OCI-LY1 (cell line): Measurements from ENCODE around the gene ST3GAL4.

Experiments
- H2AFZ ChIP-seq: fragments of 200-600 bp; sonication (generic), shearing (Covaris generic); 2 replicates; pipeline ENCODE4 v1.6.0; 2014; ENCODE audit warnings: antibody characterized with exemption, mild to moderate bottlenecking, low read length
- H3F3A ChIP-seq: fragments of 200-600 bp; sonication (generic), shearing (Covaris generic); 2 replicates; pipeline ENCODE4 v1.6.0; 2014; ENCODE audit warnings: mild to moderate bottlenecking, antibody characterized with exemption, low read length, moderate library complexity; ENCODE audit not compliant: insufficient read depth
- H3K27ac ChIP-seq: fragments of 200-600 bp; sonication (generic); 2 replicates; pipeline ENCODE4 v1.5.1; 2014; ENCODE audit warnings: low read length, mixed run types, mild to moderate bottlenecking, low read depth; ENCODE audit not compliant: poor library complexity, severe bottlenecking
- H3K27me3 ChIP-seq: fragments of 200-600 bp; sonication (generic); 2 replicates; pipeline ENCODE4 v1.6.0; 2014; ENCODE audit warnings: antibody characterized with exemption, mild to moderate bottlenecking, low read length, moderate library complexity; ENCODE audit not compliant: insufficient read depth
- H3K36me3 ChIP-seq: fragments of 200-600 bp; sonication (generic); 2 replicates; pipeline ENCODE4 v1.6.1; 2014; ENCODE audit warnings: mild to moderate bottlenecking, antibody characterized with exemption, low read length, moderate library complexity, mixed read lengths; ENCODE audit not compliant: insufficient read depth
- H3K4me1 ChIP-seq: fragments of 200-600 bp; sonication (generic); 2 replicates; pipeline ENCODE4 v1.5.1; 2014; ENCODE audit warnings: mild to moderate bottlenecking, low read length, moderate library complexity; ENCODE audit not compliant: insufficient read depth, severe bottlenecking
- H3K4me2 ChIP-seq: fragments of 200-600 bp; sonication (generic), shearing (Covaris generic); 2 replicates; pipeline ENCODE4 v1.6.1; 2014; ENCODE audit warnings: low read length
- H3K4me3 ChIP-seq: fragments of 200-600 bp; sonication (generic); 2 replicates; pipeline ENCODE4 v1.5.1; 2014; ENCODE audit warnings: low read length, low read depth, mild to moderate bottlenecking, mixed read lengths; ENCODE audit not compliant: poor library complexity, severe bottlenecking
- H3K79me2 ChIP-seq: fragments of 200-600 bp; shearing (Covaris generic); 2 replicates; pipeline ENCODE4 v1.6.1; 2016; ENCODE audit warnings: mixed run types, low read length, mixed read lengths; ENCODE audit not compliant: insufficient read depth
- H3K9ac ChIP-seq: fragments of 200-600 bp; sonication (generic), shearing (Covaris generic); 2 replicates; pipeline ENCODE4 v1.6.1; 2014; ENCODE audit warnings: mild to moderate bottlenecking, low read length, mixed read lengths
- H3K9me2 ChIP-seq: fragments of 200-600 bp; sonication (generic), shearing (Covaris generic); 2 replicates; pipeline ENCODE4 v1.6.1; 2014; ENCODE audit warnings: low read depth, mild to moderate bottlenecking, low read length, mixed read lengths
- H3K9me3 ChIP-seq: fragments of 200-600 bp; shearing (Covaris generic); 2 replicates; pipeline ENCODE4 v1.6.1; 2014; ENCODE audit warnings: low read length, mixed read lengths
- H4K20me1 ChIP-seq: fragments of 200-600 bp; sonication (generic), shearing (Covaris generic); 2 replicates; pipeline ENCODE4 v1.6.0; 2016; ENCODE audit warnings: mild to moderate bottlenecking, low read length; ENCODE audit not compliant: insufficient read depth
- EZH2 ChIP-seq: fragments of 200-600 bp; sonication (generic), shearing (Covaris generic); IDR thresholded peaks from 2 replicates; pipeline ENCODE4 v1.8.0; 2017; ENCODE audit warnings: borderline replicate concordance, mixed run types, mild to moderate bottlenecking, antibody characterized with exemption, low read length, moderate library complexity, mixed read lengths
- TF ChIP-seq, protein P1 (sequence below): fragments of 200-600 bp; sonication (generic), shearing (Covaris generic); IDR thresholded peaks from 2 replicates; pipeline ENCODE4 v1.5.1; 2017; ENCODE audit warnings: mild to moderate bottlenecking, antibody characterized with exemption, low read length, moderate library complexity, mixed read lengths

The ST3GAL4 gene

DNA sequence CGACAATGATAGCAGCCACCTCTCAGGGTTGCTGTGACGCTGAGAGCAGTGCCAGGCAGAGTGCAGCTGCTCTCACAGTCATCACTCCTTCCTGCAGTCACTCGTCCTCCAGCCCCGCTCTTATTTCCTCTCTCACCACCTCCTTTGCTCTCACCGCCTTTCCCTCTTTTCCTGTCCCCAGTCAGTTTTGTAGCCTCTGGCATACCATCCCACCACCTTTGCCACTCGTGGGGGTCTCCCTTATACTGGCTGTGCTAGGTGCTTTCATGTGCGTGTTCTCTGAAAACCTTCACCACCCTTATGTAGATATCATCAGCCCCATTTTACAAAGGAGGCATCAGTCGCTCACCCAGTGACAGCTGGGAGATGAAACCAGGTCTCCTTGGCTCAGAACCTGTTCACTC is 19.3 kb upstream of the ST3GAL4 start:
- H3K9me3 ChIP-seq: no peaks in the 10 kb centered on the region
- no peaks in the 10 kb centered on the region for H3K4me1 ChIP-seq
- no peak for TF ChIP-seq EZH2
- TF ChIP-seq, protein P1, sequence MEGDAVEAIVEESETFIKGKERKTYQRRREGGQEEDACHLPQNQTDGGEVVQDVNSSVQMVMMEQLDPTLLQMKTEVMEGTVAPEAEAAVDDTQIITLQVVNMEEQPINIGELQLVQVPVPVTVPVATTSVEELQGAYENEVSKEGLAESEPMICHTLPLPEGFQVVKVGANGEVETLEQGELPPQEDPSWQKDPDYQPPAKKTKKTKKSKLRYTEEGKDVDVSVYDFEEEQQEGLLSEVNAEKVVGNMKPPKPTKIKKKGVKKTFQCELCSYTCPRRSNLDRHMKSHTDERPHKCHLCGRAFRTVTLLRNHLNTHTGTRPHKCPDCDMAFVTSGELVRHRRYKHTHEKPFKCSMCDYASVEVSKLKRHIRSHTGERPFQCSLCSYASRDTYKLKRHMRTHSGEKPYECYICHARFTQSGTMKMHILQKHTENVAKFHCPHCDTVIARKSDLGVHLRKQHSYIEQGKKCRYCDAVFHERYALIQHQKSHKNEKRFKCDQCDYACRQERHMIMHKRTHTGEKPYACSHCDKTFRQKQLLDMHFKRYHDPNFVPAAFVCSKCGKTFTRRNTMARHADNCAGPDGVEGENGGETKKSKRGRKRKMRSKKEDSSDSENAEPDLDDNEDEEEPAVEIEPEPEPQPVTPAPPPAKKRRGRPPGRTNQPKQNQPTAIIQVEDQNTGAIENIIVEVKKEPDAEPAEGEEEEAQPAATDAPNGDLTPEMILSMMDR: no peak
- no peaks in the 10 kb centered on the region for H4K20me1 ChIP-seq
- no peak overlapping the region for H2AFZ ChIP-seq
- H3K27me3 ChIP-seq: no peaks in the 10 kb centered on the region
- H3K79me2 ChIP-seq: no peaks in the 10 kb centered on the region
- H3K9me2 ChIP-seq: no peaks in the 10 kb centered on the region
- no peaks in the 10 kb centered on the region for H3F3A ChIP-seq
- H3K4me2 ChIP-seq: no peak overlapping the region
- peaks cover 54% of the 10 kb centered on the region for H3K36me3 ChIP-seq
- H3K4me3 ChIP-seq: no peak overlapping the region
- no peak overlapping the region for H3K27ac ChIP-seq
- H3K9ac ChIP-seq: no peak overlapping the region

DNA sequence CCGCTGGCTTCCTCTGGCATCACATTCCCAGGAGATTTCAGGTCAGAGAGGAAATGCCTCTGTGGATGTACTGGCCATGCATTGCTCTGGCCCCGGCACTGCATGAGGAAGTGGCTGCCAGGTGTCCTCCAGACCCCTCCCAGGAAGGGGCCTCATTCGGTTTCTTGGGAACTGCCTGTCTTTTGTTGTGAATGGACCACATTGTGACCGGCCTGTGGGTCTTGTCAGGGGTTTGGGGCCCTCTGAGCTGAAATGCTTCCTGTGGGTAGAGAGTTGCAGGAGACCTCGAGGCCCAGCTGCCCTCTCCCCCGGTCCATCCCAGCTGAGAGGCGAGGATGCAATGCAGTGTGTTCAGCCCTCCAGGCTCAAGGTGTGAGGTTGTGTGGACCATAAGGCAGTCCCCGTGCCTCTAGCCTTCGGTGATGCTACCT is 18.8 kb upstream of the ST3GAL4 start:
- Histone ChIP-seq H3K36me3 (peaks cover 59% of the 10 kb centered on the region), H3K9ac (no peak overlapping the region), H3K4me3 (no peak overlapping the region), H3K4me1 (no peaks in the 10 kb centered on the region), H3K79me2 (no peaks in the 10 kb centered on the region), H3K9me3 (no peaks in the 10 kb centered on the region), H3K27ac (no peak overlapping the region), H3K9me2 (no peaks in the 10 kb centered on the region), H3K4me2 (no peak overlapping the region), H4K20me1 (no peaks in the 10 kb centered on the region), H2AFZ (no peak overlapping the region), H3F3A (no peaks in the 10 kb centered on the region), H3K27me3 (no peaks in the 10 kb centered on the region)
- TF ChIP-seq EZH2: no peak
- TF ChIP-seq, protein P1: no peak

DNA sequence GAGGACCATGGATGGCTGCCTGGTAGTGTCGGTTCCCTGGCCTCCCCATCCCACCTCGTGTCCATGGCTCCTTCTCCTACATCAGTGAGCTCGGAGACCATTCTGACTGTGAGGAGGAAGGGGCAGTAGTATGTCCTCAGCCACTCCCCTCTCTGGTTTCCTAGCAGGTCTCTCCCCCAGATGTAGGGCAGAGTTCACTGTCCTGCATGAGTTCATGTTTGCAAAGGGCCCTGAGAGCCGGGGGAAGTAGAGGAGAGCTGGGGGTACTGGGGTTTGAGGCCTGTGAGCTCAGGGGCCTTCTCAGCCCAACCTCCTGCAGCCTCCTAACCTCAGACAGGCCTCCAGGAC is 18.4 kb upstream of the ST3GAL4 start:
- no peak overlapping the region for H3K4me2 ChIP-seq
- no peak overlapping the region for H2AFZ ChIP-seq
- no peak overlapping the region for H3K27ac ChIP-seq
- no peaks in the 10 kb centered on the region for H4K20me1 ChIP-seq
- no peak overlapping the region for H3K4me3 ChIP-seq
- peaks cover 59% of the 10 kb centered on the region for H3K36me3 ChIP-seq
- no peaks in the 10 kb centered on the region for H3K9me3 ChIP-seq
- H3K4me1 ChIP-seq: no peaks in the 10 kb centered on the region
- no peaks in the 10 kb centered on the region for H3K79me2 ChIP-seq
- no peak overlapping the region for H3K9ac ChIP-seq
- no peaks in the 10 kb centered on the region for H3K27me3 ChIP-seq
- no peaks in the 10 kb centered on the region for H3F3A ChIP-seq
- TF ChIP-seq, protein P1: no peak
- H3K9me2 ChIP-seq: no peaks in the 10 kb centered on the region
